Natural killer cell (primary cell): ENCODE results near the gene BOK. TPM values are rescaled to one million over a fixed set of nuclear protein-coding genes. Genes with fewer than 3 reads are reported as not detected.

Source experiments
- ATAC-seq, 3 donors: fragments of 150-1000 bp in 2 of 3; fragments of 200-7000 bp in 1 of 3; cut with Tn5 transposase; 1 replicate in 1 of 3; 2 replicates in 2 of 3; pipeline ENCODE4 v1.10.0; 2021; ENCODE audit warnings: mild to moderate bottlenecking in 2 of 3, moderate library complexity in 2 of 3
- DNase-seq, 2 donors: peaks; one replicate each; pipeline versions ENCODE4 v3.0.0 to v3.0.0-alpha.2; 2013 to 2021; ENCODE audit warnings: mixed read lengths in 1 of 2
- H3K27ac ChIP-seq: one replicate; pipeline ENCODE4 v1.5.1; 2013; ENCODE audit warnings: mild to moderate bottlenecking, low read length
- H3K27me3 ChIP-seq: one replicate; pipeline ENCODE4 v1.6.1; 2013; ENCODE audit warnings: low read length; ENCODE audit not compliant: control insufficient read depth, insufficient read depth
- H3K36me3 ChIP-seq: one replicate; pipeline ENCODE4 v1.6.1; 2013; ENCODE audit warnings: low read length; ENCODE audit not compliant: control insufficient read depth, insufficient read depth
- H3K4me1 ChIP-seq: one replicate; pipeline ENCODE4 v1.6.1; 2013; ENCODE audit warnings: low read length; ENCODE audit not compliant: control insufficient read depth, insufficient read depth
- H3K4me3 ChIP-seq: one replicate; pipeline ENCODE4 v1.5.1; 2013; ENCODE audit warnings: low read length
- H3K9me3 ChIP-seq: one replicate; pipeline ENCODE4 v1.6.1; 2013; ENCODE audit warnings: low read length; ENCODE audit not compliant: control insufficient read depth, insufficient read depth
- H3K27ac Mint-ChIP-seq, 2 donors: one replicate each; pipeline ENCODE4 v1.8.0; 2022; ENCODE audit warnings: mild to moderate bottlenecking in 2 of 2, mixed read lengths in 2 of 2, moderate library complexity in 1 of 2
- H3K27me3 Mint-ChIP-seq, 2 donors: one replicate each; pipeline ENCODE4 v1.8.0; 2022; ENCODE audit warnings: low read depth in 2 of 2, mixed read lengths in 2 of 2
- H3K36me3 Mint-ChIP-seq: one replicate; pipeline ENCODE4 v1.8.0; 2022; ENCODE audit warnings: mixed read lengths
- H3K4me1 Mint-ChIP-seq, 2 donors: one replicate each; pipeline ENCODE4 v1.8.0; 2022; ENCODE audit warnings: mixed read lengths in 2 of 2
- H3K4me3 Mint-ChIP-seq: one replicate; pipeline ENCODE4 v1.8.0; 2022; ENCODE audit warnings: mild to moderate bottlenecking, moderate library complexity, mixed read lengths
- H3K9me3 Mint-ChIP-seq, 2 donors: one replicate each; pipeline ENCODE4 v1.8.0; 2022; ENCODE audit warnings: mixed read lengths in 2 of 2
- WGBS: methylation state at CpG from one replicate; pipeline ENCODE4 v1.1.7; 2013; ENCODE audit warnings: missing lambda C conversion rate; ENCODE audit not compliant: insufficient coverage; 5-methylcytosine and 5-hydroxymethylcytosine counted together
- intact Hi-C: fragments of 100-400 bp; cut with micrococcal nuclease; formaldehyde crosslinking; loops from one replicate; pipeline ENCODE4 v1.14.2; 2022
- total RNA-seq, 4 donors: library from RNA; stranded (reverse); fragments of 120-200 nt in 1 of 4; gene quantifications; one replicate each; pipeline versions ENCODE4 v1.2.3 to v1.2.4, GENCODE V29; 2013 to 2022
- TF ChIP-seq, protein P1 (sequence below): fragments of 200-600 bp; IDR thresholded peaks from one replicate; pipeline ENCODE4 v1.8.0; 2022; ENCODE audit warnings: antibody characterized with exemption

BOK gene
- total RNA-seq, 3 donors from 2014 or later (not counting 1 experiment from before 2014, with no cell fraction given), result 11.0 to 23.7 (median 19.6) TPM

DNA sequence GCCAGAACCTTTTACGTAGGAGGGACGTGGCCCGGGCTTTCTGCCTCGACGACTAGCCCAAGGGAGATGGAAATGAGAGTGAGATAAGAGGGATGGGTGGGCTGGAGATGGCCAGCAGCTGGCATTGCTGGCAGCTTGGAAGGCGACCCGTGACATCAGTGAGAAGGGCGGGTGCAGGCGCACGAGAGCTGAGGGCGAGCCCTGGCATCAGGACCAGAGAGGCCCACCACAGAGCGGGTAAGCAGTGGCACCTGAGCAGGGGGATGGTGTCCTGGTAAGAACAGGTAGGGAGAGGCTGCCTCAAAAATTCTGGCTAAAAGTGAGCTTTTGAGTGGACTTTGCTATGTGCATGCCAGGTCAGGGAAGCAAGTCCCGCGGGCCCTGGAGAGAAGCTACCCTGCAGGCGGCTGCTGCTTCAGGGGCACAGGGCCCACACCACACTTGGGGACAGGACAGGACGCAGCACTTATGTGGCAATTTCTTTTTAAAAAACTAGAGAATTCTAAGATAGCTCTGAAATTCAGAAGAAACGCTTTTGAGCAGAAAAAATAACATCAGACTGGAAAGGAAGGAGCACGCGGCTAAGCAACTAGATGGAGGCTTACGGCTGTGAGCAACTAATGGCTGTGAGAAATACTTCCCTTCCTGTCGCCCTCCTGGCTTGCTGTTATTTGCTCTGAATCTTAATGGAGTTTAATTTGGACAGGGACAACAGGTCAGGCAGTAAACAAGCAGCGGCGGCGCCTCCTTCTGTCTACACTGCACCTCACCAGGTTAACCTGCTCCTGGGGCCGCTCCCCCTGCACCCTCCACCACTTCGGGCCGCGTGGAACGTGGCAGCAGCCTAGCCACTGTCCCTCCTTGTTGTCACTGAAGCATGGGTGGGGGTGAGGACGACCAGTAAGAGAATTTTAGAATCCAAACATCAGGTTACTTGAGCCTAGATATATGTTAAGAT lies 57.9 kb downstream of the BOK start:
- peak overlapping the region; percentile 59 for H3K4me3 Mint-ChIP-seq
- no peak for ATAC-seq
- H3K36me3 Mint-ChIP-seq, result no peaks in the 10 kb centered on the region
- Histone ChIP-seq H3K9me3 (no peaks in the 10 kb centered on the region), H3K4me1 (peaks cover 13% of the 10 kb centered on the region), H3K36me3 (no peaks in the 10 kb centered on the region), H3K27ac (no peak overlapping the region), H3K4me3 (no peak overlapping the region), H3K27me3 (no peaks in the 10 kb centered on the region)
- intact Hi-C loops, result loop anchor here (2.0 kb wide), 1 partner anchor 20 kb away; the partner anchor contains the start of genes ATG4B and THAP4
- peaks cover 15 to 28% of the 10 kb centered on the region in 2 donors for H3K4me1 Mint-ChIP-seq
- H3K9me3 Mint-ChIP-seq, result no peaks in the 10 kb centered on the region
- TF ChIP-seq, protein P1, sequence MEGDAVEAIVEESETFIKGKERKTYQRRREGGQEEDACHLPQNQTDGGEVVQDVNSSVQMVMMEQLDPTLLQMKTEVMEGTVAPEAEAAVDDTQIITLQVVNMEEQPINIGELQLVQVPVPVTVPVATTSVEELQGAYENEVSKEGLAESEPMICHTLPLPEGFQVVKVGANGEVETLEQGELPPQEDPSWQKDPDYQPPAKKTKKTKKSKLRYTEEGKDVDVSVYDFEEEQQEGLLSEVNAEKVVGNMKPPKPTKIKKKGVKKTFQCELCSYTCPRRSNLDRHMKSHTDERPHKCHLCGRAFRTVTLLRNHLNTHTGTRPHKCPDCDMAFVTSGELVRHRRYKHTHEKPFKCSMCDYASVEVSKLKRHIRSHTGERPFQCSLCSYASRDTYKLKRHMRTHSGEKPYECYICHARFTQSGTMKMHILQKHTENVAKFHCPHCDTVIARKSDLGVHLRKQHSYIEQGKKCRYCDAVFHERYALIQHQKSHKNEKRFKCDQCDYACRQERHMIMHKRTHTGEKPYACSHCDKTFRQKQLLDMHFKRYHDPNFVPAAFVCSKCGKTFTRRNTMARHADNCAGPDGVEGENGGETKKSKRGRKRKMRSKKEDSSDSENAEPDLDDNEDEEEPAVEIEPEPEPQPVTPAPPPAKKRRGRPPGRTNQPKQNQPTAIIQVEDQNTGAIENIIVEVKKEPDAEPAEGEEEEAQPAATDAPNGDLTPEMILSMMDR, result no peak
- H3K27me3 Mint-ChIP-seq, result no peaks in the 10 kb centered on the region
- WGBS, result 95% methylated on average over 26 of the region's 30 CpGs
- H3K27ac Mint-ChIP-seq, result peak overlapping the region in 1 of 2 donors; percentile 76
- DNase-seq, result no peak

GRCh38 chr2:241617431-241618154 lies 59.0 kb downstream of the BOK start:
- Mint-ChIP-seq H3K27ac (peak overlapping the region; percentile 75 to 76), H3K9me3 (no peaks in the 10 kb centered on the region), H3K4me3 (peak overlapping the region; percentile 90), H3K27me3 (no peaks in the 10 kb centered on the region), H3K4me1 (peaks cover 15 to 28% of the 10 kb centered on the region in 2 donors), H3K36me3 (no peaks in the 10 kb centered on the region)
- 45% methylated on average over 15 of the region's 15 CpGs for WGBS
- peak; percentile 61 to 90 (median 84) for ATAC-seq
- intact Hi-C loops, result loop anchor here (2.0 kb wide), 1 partner anchor 19 kb away; the partner anchor contains the start of genes ATG4B and THAP4
- H3K36me3 ChIP-seq, result no peaks in the 10 kb centered on the region
- TF ChIP-seq, protein P1, result no peak
- H3K27ac ChIP-seq, result peak overlapping the region; percentile 8
- no peaks in the 10 kb centered on the region for H3K27me3 ChIP-seq
- no peaks in the 10 kb centered on the region for H3K9me3 ChIP-seq
- DNase-seq, result peak in 1 of 2 donors; percentile 81
- peak overlapping the region; percentile 38 for H3K4me3 ChIP-seq
- H3K4me1 ChIP-seq, result peaks cover 13% of the 10 kb centered on the region

GRCh38 chr2:241618296-241618805 lies 59.8 kb downstream of the BOK start:
- Histone ChIP-seq H3K4me1 (peaks cover 13% of the 10 kb centered on the region), H3K4me3 (no peak overlapping the region), H3K9me3 (no peaks in the 10 kb centered on the region), H3K27me3 (no peaks in the 10 kb centered on the region), H3K36me3 (no peaks in the 10 kb centered on the region), H3K27ac (no peak overlapping the region)
- H3K4me3 Mint-ChIP-seq, result peak overlapping the region; percentile 29
- H3K27me3 Mint-ChIP-seq, result no peaks in the 10 kb centered on the region
- DNase-seq (no peak), ATAC-seq (no peak)
- peaks cover 15 to 28% of the 10 kb centered on the region in 2 donors for H3K4me1 Mint-ChIP-seq
- peak overlapping the region; percentile 75 to 76 for H3K27ac Mint-ChIP-seq
- H3K36me3 Mint-ChIP-seq, result no peaks in the 10 kb centered on the region
- WGBS, result 77% methylated on average over 5 of the region's 5 CpGs
- intact Hi-C loops, result no loop called here
- H3K9me3 Mint-ChIP-seq, result no peaks in the 10 kb centered on the region
- TF ChIP-seq, protein P1, result no peak
